Measurements from ENCODE around the gene TTLL8.
A peak's percentile ranks its signal among the peaks of the same experiment; 100 is the strongest.

The TTLL8 gene

GRCh38 chr22:50016988-50017700 lies 41.0 kb downstream of the TTLL8 start:
- DNase-seq, result no peak

DNA sequence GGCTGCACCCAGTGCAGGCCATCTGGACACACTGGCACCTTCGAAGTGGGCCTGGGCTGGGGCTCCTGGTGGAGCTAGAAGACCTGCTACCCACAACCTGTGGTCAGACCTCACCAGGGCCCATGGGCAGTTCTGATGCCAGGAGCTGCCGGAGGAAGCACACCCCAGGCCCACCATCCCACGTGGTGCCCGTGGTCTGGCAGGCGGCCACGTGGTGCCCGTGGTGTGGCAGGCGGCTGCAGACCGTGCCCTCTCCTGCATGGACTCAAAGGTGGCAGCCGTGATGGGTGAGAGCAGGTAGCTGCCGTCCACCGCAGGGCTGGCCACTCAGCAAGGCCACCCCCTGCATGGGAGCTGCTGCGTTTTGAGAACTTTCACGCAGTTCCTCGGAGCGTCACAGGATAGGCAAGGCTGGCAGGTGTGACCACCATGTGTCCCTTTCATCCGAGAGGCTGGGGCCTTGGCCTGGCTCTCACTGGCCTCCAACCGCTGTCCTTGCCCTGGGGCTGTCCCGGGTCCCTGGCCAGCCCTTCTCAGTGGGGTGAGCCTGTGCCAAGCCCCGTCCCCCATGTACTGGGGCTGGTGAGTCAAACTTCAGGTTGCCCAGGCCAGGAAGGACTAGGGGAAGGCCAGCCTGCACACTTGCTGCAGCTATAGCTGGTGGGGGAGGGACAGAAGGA lies 41.6 kb downstream of the TTLL8 start:
- no peak for DNase-seq

DNA sequence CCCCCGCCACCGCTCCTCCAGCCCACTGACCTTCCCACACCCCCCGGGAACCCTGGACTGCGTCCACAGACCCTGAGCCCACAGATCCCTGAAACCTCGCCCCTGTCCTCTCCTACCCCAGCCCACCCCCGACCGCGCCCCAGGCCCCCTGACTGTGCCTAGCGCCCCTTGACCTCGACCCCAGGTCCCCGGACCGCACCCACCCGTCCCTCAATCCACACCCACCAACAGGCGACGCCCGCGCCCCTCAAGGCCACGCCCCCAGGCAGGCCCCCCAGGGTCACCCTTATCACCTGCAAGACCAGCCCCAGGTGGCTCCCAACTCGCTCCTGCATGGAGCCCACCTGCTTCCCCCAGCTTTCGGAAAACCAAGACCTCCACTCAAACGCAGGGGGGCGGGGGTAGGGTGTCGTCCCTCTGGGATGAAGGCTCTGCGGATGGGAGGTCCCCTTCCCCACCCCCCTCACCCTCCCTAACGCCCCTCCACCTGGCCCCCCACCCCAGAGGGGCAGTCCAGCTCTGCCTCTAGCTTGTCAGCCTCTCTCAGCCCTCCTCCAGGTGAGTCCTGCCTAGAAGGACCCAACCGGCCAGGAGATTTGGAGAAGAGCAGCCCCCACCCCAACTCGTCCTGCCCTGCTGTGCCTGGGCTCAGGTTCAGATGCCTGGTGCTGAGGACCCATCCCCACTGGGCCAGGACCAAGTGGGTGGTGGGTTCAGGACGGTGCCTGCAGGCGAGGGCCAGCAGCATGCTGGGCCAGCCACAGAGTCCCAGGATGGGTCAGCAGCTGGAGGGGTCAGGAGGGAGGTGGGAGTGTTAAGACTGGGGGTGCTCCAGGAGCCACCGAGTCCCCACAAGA lies 42.4 kb downstream of the TTLL8 start:
- no peak for DNase-seq

DNA sequence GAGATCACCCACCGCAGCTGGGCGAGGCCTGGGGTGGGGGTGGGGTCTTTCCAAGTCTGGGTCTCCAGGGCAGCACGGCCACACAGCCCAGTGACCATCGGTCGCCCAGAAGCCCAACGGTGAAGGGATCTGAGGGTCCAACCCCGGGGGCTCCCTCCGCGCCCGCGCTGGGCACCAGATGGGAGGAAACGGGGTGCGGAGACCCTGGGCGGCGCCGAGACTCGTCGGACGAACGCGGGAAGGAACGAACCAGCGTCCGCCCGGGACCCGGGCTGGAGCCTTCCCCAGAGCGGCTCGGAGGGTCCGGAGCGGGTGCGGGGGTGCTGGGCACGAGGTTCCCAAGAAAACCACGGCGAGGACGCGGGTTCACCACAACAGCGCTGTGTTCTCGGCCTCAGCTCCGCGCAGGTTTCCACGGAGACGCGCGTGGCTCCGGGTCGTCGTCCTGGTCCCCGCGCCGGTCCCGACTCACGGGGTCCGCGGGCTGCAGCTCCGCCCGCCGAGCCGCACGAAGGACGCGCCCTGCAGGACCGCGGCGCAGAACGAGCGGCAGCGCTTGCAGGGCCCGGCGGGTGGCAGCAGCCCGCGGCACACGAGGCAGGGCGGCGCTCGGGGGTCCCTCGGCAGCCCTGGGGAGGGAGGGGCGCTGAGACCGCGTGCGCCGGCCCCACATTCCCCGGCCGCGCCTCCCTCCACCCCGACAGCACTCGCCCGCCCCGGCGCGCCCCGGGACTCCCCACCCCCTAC lies 43.3 kb downstream of the TTLL8 start:
- no peak for DNase-seq

GRCh38 chr22:50014053-50014501 lies 44.0 kb downstream of the TTLL8 start:
- no peak for DNase-seq

DNA sequence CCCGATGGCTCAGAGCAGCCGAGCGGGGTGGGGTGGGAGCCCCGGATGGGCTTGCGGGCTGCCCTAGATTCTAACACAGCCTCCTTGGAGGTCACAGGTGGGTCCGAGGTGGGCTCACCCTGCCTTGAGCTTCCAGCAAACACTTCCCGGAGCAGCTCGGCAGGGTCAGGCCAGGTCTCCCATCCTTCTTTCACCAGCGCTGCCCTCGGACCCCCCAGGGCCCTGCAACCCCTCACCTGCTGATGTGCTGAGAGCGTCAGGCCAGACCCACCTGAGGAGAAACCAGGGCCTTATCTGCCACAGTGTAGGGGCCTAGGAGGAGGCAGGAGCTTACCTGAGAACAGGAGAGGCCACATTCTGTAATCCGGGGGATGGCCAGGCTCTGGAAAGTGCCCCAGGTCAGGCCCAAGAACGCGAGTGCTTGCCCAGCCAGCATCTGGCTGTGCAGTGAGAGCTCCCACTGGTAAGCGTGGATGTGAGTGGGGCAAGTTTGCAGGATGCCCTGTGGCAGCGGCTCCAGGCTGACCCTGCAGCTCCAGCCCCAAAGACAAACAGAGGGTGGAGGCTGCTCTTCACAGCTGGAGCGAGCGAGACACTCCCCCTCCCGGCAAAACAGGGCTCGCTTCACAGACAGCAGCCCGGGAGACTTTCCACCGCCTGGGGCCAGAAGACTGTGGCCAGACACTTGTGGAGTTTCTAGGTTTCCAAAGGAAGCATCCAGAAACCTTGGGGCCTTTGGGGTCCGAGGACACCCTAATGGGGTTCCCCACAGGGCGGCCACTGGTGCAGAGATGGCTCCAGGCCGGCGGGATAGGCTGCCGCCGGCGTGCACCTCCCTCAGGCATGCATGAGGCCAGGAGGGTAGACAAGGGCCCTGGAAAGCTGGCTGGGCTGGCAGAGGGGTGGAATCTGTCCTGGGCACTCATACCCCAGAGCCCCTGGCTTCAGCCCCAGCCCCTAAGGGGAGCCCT lies 45.6 kb downstream of the TTLL8 start, which contains the start of gene IL17REL:
Gene IL17REL (minus strand): TSS at position 555 of the 971 bp plus-strand sequence. CDS start 119 bp downstream, at position 436.
- DNase-seq, result no peak

DNA sequence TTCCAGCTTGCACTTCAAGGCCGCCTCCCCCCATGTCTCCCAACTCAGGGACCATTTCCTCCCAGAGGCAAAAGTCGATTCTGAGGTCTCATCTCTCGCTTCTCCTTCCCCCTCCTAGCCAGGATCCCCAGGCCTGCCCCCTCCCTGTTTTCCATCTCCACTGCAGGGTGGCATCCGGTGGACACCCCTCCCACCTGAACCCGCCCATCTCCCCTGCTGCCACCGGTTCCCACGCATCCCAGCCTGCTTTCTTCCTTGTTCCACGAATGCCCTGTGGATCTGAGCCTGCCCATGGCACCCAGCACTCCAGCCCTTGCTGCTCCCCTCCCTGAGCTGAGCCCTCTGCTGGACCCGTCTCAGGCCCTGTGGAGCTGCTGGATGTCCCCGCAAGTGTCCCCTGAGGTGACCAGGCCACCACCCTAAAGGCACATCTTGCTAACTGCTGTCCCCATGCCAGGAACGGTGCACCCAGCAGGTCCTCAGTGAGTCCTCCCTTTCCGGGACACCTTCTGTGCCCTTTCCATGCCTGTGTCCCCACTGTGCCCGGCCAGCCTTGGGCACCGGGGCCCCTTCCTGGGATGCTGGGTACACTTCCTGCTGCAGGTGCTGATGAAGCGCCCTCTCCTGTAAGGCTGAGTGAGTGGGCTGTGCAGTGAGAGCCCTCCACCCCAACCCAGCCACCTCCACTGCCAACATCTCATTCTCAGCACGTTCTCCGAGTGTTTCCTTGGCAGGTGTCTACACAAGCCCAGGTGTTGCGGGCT lies 46.5 kb downstream of the TTLL8 start:
- no peak for DNase-seq

GRCh38 chr22:50010676-50011446 lies 47.2 kb downstream of the TTLL8 start:
- no peak for DNase-seq

DNA sequence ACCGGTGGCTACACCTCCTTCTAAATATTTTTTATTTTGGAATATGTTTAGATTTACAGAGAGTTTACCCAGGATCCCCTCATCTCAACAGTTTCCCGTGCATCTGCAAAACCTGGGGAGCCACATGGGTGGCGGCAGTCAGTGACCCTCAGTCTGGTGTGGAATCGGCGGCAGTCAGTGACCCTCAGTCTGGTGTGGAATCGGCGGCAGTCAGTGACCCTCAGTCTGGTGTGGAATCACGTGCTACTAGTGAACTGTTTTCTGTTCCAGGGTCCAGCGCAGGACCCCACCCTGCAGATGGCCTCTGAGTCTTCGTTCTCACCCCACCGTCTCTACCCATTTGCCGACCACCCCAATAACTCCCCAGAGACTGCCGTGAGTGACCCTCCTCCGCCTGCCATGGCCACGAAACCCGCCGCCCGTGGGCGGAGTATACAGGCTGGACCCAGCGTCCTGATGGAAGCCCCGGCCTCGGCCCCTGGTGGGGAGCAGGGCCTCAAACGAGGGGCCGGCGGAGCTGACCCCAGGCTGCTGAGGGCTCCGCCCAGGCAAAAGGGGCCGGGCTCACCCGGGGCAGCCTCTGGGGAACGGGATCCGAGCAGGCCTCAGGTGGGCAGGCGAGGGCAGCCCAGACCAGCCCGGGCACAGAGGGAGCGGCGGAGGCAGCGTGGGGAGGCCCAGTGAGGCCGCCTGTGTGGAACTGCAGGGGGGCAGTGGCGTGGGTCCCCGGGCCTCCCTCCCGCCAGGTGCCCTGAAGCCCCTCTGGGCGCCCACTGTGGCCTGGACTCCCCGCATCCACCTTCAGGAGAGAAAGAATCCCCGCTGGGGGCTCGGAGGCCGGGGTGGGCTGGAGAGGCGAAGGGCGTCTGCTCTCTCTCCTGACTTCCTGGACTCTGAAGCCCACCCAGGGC lies 48.1 kb downstream of the TTLL8 start:
- no peak for DNase-seq

DNA sequence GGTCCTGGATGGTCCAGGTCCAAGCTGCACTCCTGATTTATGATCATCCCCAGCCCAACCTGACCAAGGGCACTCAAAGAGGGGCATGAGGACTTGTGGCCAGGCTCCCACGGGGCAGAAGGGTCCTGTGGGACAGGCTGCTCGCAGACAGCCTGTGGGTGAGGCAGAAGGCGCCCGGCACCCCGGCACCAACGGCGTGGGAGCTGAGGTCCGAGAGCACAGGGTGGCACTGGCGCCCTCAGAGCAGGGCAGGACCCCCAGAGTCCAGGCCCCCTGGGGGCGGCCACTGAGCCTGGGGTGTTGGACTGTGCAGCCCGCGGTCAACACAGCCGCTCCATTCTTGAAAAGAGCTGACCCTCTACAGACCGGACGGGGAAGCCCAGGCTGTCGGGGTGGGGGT lies 48.8 kb downstream of the TTLL8 start:
- no peak for DNase-seq

DNA sequence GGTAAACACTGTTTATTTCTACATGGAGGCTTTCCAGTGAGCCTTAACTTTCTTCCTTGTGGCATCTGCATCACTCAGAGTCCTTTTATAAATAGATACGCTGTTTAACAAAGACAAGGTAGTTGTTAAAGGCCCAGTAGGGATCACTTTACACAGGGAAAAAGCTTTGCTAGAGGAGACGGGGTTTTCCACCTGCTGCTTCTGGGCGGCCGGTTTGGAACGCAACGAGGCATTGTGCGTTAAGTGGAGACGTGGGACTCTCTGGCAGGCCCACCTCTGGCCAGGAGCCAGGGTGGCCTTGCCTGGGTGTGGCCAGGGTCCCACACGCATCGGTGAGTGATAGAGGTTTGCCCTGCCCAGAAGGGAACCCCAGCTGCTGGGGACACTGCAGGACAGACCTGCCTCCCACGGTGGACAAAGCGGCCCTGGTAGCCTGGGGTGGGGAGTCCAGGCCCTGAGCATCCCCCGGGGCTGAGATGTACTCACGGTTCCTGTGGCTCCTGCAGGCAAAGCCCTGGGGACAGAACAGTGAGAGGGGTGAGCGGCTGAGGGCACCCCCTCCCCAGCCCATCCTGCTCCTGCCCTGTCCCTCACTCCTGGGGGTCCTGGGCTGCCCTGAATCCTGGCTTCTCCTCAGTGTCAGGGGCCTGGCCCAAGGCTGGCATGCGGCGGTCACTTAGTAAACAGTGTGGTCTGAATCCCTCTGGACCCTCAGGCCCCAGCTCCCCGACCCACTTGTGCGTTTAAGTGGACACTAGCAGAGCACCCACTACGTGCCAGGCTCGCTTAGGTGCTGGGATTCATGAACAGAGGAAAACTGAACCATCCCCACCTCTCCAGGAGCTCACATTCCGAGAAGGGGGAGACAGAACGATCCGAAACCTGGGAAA lies 49.7 kb downstream of the TTLL8 start:
- DNase-seq, result peak; percentile 39

DNA sequence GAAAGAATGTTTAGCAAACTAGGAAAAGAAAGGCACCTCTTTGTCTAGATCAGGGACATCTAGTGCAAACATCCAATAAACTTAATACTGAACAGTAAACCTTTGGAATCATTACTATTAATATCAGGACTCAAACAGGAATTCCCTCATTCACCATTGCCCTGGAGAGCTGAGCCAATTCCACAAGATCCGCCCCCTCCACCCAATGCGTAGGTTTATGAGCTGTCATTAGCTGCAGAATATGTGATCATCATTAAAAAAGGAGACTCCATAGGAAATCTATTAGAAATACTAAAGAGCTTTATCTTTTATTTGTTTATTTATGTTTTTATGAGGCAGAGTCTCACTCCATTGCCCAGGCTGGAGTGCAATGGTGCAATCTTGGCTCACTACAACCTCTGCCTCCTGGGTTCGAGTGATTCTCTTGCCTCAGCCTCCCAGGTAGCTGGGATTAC lies 51.0 kb downstream of the TTLL8 start:
- no peak for DNase-seq

- no peak for DNase-seq
Observed at GRCh38 chr22:50004918-50005317, 53.2 kb downstream of the TTLL8 start.

DNA sequence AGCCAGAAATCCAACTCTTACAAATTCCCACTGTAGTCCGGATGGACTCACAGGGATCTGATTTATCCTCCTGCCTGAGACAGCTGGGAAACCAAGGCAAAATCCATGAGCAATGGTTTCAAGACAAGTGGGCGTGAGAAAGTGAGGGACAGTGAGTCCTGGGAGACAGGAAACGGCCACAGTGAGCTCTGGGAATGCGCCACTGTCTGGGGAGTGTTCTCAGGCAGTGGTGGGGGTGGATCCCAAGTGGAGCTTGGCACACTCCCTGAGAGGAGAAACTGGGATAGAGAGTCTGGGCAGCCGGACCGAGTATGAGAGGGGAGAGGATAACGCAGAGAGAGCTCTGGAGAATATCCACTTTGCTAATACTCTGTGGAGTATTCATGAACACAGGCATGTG lies 55.3 kb downstream of the TTLL8 start:
- no peak for DNase-seq

DNA sequence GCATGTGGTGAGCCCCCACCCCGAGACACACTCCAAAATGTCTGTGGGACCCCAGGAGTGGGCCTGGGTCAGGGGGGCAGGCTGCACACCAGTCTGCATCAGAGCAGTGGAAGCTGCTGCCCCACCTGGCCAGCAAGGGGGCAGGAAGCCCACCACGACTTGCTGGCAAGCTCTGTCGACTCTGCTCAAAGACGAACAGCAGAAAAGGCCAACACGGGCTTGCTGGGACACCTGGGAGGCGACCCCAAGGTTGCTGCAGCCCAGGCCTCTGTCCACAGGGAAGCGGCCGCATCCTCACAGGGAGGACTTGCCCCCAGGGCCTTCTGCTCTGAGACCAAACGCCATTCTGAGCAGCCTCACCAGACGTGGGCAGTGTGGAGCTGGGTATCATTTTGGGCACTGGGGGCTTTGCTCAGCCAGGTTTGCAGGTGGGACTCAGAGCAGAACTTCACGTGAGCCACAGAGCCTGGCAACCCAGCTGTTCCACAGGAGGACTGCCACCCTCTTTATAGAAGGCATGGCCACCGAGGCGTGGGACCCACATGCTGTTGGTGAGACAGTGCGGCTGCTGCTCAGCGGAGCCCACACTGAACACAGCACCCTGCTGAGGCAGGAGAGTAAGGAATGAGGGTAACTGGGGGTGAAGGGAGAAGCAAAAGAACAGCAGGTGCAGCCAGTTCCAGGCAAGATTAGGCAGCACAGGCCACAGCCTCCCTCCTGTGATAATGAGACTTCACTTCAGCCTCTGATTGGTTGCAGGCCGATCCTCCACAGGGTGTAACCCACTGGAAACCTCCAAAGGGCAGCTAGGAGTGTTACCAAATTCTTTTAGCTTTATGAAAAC lies 56.5 kb downstream of the TTLL8 start:
- no peak for DNase-seq

GRCh38 chr22:50000587-50001387 lies 57.3 kb downstream of the TTLL8 start:
- no peak for DNase-seq

Measured in NCI-H1105 (cell line).